PC-3 (cell line): Measurements from ENCODE around the gene TGM5. TPM values are rescaled to one million over a fixed set of nuclear protein-coding genes. Genes with fewer than 3 reads are reported as not detected.

Source experiments
- ATAC-seq: fragments of 200-7000 bp; cut with Tn5 transposase; 2 replicates; pipeline ENCODE4 v1.9.1; 2020; ENCODE audit warnings: mild to moderate bottlenecking, moderate library complexity
- BruUV-seq: library from RNA; stranded (reverse); fragments of 400-500 nt; replicated peaks from 2 replicates; lab custom pipeline; 2021; lab: Mats Ljungman, UMichigan
- CTCF ChIA-PET: fragments of 300-600 bp; sonication (Branson Sonifier 250); formaldehyde crosslinking; loops from one replicate; lab custom pipeline; 2022; ENCODE audit warnings: antibody characterized with exemption; lab: Charles Lee
- POLR2A ChIA-PET: fragments of 300-600 bp; sonication (Branson Sonifier 250); formaldehyde crosslinking; loops from one replicate; lab custom pipeline; 2022; ENCODE audit warnings: antibody characterized with exemption; ENCODE audit not compliant: unreplicated experiment; lab: Charles Lee
- DNase-seq: peaks from one replicate; pipeline ENCODE4 v3.0.0-alpha.2; 2015
- H2AFZ ChIP-seq: fragments of 300-600 bp; sonication (generic); 2 replicates; pipeline ENCODE4 v1.6.0; 2016; ENCODE audit warnings: antibody characterized with exemption, low read length
- H3F3A ChIP-seq: fragments of 300-600 bp; sonication (generic); one replicate; pipeline ENCODE4 v1.6.0; 2017; ENCODE audit warnings: antibody characterized with exemption, low read length, control low read depth, mild to moderate bottlenecking; ENCODE audit not compliant: unreplicated experiment
- H3K27ac ChIP-seq: fragments of 300-600 bp; sonication (generic); 2 replicates; pipeline ENCODE4 v1.5.1; 2016; ENCODE audit warnings: mild to moderate bottlenecking, low read length
- H3K27me3 ChIP-seq: fragments of 300-600 bp; sonication (generic); 2 replicates; pipeline ENCODE4 v1.6.1; 2016; ENCODE audit warnings: low read length, mixed read lengths
- H3K36me3 ChIP-seq: fragments of 300-600 bp; sonication (generic); 2 replicates; pipeline ENCODE4 v1.6.1; 2016; ENCODE audit warnings: low read depth, mixed run types, low read length, mixed read lengths
- H3K4me1 ChIP-seq: fragments of 300-600 bp; sonication (generic); 2 replicates; pipeline ENCODE4 v1.5.1; 2016; ENCODE audit warnings: low read length; ENCODE audit not compliant: insufficient read depth
- H3K4me2 ChIP-seq: fragments of 300-600 bp; sonication (generic); 2 replicates; pipeline ENCODE4 v1.6.0; 2016; ENCODE audit warnings: low read length
- H3K4me3 ChIP-seq: fragments of 300-600 bp; sonication (generic); 2 replicates; pipeline ENCODE4 v1.5.1; 2016; ENCODE audit warnings: mild to moderate bottlenecking, low read length, mixed read lengths
- H3K79me2 ChIP-seq: fragments of 300-600 bp; sonication (generic); 2 replicates; pipeline ENCODE4 v1.6.1; 2017; ENCODE audit warnings: low read length, mixed read lengths
- H3K9ac ChIP-seq: fragments of 300-600 bp; sonication (generic); 2 replicates; pipeline ENCODE4 v1.6.0; 2016; ENCODE audit warnings: mild to moderate bottlenecking, low read length
- H3K9me2 ChIP-seq: fragments of 300-600 bp; sonication (generic); replicated peaks from 2 replicates; pipeline ENCODE4 v1.6.1; 2016; ENCODE audit warnings: mixed run types, low read length, mixed read lengths
- H3K9me3 ChIP-seq: fragments of 300-600 bp; sonication (generic); 2 replicates; pipeline ENCODE4 v1.6.1; 2016; ENCODE audit warnings: low read length, mixed read lengths
- H4K20me1 ChIP-seq: fragments of 300-600 bp; sonication (generic); 2 replicates; pipeline ENCODE4 v1.6.1; 2016; ENCODE audit warnings: low read length, mixed read lengths
- EZH2 ChIP-seq: fragments of 300-600 bp; sonication (generic); IDR thresholded peaks from one replicate; pipeline ENCODE4 v1.6.1; 2017; ENCODE audit warnings: antibody characterized with exemption, mild to moderate bottlenecking, low read length; ENCODE audit not compliant: unreplicated experiment
- EZH2phosphoT487 ChIP-seq: fragments of 300-600 bp; sonication (generic); IDR thresholded peaks from 2 replicates; pipeline ENCODE4 v1.6.1; 2018; ENCODE audit warnings: mild to moderate bottlenecking, antibody characterized with exemption, low read length, borderline replicate concordance
- intact Hi-C: fragments of 100-400 bp; cut with micrococcal nuclease; formaldehyde crosslinking; loops from 2 replicates; pipeline ENCODE4 v1.9.0; 2023
- total RNA-seq: library from RNA; depleted of rRNA; stranded (reverse); fragments of >200 nt; gene quantifications from 2 replicates; pipeline ENCODE4 v1.2.3, GENCODE V29; 2014
- TF ChIP-seq, protein P1 (sequence below): fragments of 300-600 bp; sonication (generic); conservative IDR thresholded peaks from 2 replicates; pipeline ENCODE4 v1.5.1; 2017; ENCODE audit warnings: antibody characterized with exemption, low read depth, mild to moderate bottlenecking, low read length

The TGM5 gene
- total RNA-seq, 1 experiment from 2014 or later = not detected

DNA sequence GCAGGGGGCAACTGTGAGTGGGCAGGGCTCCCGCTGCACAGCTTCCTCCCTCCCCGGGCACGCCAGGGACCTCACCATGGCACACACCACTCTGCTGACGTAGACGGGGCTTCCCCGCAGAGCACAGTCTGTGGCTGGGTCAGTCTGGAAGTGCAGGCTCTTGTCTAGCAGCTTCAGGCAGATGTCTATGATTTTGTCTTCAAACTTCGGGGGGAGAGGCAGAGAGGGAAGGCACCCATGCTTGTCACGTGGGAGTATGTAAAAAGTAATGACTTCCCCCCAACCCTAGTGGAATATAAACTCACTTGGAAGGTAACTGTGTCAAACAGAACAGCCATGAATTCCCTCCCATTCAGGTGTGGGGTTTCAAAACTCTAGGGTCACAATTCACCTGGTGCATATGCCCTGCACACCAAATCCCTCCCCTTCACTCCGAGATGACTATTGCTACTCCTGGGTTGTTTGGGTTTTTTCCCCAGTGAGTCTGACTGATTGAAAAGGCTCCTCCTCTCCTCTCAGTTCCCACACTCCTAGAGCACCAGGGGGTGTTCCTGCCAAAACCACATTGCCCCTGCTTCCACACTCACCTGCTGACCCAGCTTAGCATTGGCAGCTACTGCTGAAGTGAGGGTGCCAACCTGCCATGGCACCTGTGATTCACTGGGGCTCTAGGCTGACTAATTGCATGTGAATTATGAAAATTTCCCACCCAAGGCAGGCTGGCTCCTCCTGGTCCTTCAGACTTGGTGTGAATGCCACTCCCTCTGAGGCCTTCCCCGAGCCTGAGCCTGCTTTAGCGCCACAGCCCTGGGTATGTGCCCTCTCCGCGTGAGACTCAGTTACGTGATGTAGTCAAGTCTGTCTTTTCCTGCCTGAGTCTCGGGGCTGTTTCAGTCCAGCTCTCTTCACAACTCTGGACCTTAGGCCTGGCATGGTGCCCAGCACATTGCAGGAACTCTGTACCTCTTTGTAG lies 13.0 kb downstream of the TGM5 start:
- Histone ChIP-seq H2AFZ (no peak overlapping the region), H3K9me2 (0 out of 2 replicates have a peak, but pooled peaks cover 4% of the 10 kb centered on the region), H3F3A (no peaks in the 10 kb centered on the region), H3K9me3 (no peaks in the 10 kb centered on the region), H3K9ac (no peak overlapping the region), H4K20me1 (no peaks in the 10 kb centered on the region), H3K27ac (no peak overlapping the region), H3K36me3 (no peaks in the 10 kb centered on the region), H3K79me2 (no peaks in the 10 kb centered on the region), H3K4me1 (peaks cover 18% of the 10 kb centered on the region), H3K4me2 (no peak overlapping the region), H3K27me3 (peaks cover 7% of the 10 kb centered on the region), H3K4me3 (no peak overlapping the region)
- DNase-seq (peak; percentile 64), ATAC-seq (peak; percentile 11; the same call in 1 of the 2 replicates)
- intact Hi-C loops = no loop called here
- no peak for TF ChIP-seq EZH2
- TF ChIP-seq EZH2phosphoT487 = no peak
- TF ChIP-seq, protein P1, sequence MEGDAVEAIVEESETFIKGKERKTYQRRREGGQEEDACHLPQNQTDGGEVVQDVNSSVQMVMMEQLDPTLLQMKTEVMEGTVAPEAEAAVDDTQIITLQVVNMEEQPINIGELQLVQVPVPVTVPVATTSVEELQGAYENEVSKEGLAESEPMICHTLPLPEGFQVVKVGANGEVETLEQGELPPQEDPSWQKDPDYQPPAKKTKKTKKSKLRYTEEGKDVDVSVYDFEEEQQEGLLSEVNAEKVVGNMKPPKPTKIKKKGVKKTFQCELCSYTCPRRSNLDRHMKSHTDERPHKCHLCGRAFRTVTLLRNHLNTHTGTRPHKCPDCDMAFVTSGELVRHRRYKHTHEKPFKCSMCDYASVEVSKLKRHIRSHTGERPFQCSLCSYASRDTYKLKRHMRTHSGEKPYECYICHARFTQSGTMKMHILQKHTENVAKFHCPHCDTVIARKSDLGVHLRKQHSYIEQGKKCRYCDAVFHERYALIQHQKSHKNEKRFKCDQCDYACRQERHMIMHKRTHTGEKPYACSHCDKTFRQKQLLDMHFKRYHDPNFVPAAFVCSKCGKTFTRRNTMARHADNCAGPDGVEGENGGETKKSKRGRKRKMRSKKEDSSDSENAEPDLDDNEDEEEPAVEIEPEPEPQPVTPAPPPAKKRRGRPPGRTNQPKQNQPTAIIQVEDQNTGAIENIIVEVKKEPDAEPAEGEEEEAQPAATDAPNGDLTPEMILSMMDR = no peak
- CTCF ChIA-PET = no interaction called here
- BruUV-seq = no TSS peak
- POLR2A ChIA-PET = no interaction called here

DNA sequence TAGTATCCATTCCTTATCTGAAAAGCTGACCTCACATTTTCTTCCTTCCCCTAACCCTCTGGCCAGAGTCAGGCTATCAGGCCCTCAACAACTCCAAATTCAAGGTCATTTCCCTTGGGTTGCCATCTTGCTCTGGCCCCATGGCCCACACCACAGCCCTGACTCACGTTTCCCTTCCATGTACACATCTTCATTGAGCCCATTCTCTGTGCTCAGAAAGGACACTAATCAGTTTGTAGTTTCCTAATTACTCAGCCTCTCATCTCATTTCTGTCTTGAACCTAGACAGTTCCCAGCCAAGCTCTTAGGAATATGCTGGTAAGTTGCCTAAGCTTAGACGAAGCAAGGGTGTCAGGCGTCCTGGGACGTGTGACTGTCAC lies 14.9 kb downstream of the TGM5 start:
- ChIA-PET POLR2A (no interaction called here), CTCF (no interaction called here)
- no TSS peak for BruUV-seq
- H4K20me1 ChIP-seq = no peaks in the 10 kb centered on the region
- no peak overlapping the region for H3K4me3 ChIP-seq
- H3K36me3 ChIP-seq = no peaks in the 10 kb centered on the region
- H3K79me2 ChIP-seq = no peaks in the 10 kb centered on the region
- H3K4me2 ChIP-seq = no peak overlapping the region
- H2AFZ ChIP-seq = no peak overlapping the region
- H3K9me3 ChIP-seq = no peaks in the 10 kb centered on the region
- intact Hi-C loops = no loop called here
- TF ChIP-seq EZH2 (no peak), EZH2phosphoT487 (no peak)
- TF ChIP-seq, protein P1 = no peak
- ATAC-seq (no peak), DNase-seq (no peak)
- H3F3A ChIP-seq = no peaks in the 10 kb centered on the region
- peaks cover 3% of the 10 kb centered on the region; the same call in 1 of the 2 replicates for H3K27me3 ChIP-seq
- H3K9ac ChIP-seq = no peak overlapping the region
- 0 out of 2 replicates have a peak, but pooled peaks cover 4% of the 10 kb centered on the region for H3K9me2 ChIP-seq
- H3K4me1 ChIP-seq = peaks cover 18% of the 10 kb centered on the region
- no peak overlapping the region for H3K27ac ChIP-seq
